Measurements from ENCODE around the gene SLC39A2. TPM values are rescaled to one million over a fixed set of nuclear protein-coding genes. Genes with fewer than 3 reads are reported as not detected.

SLC39A2 gene
- total and polyA plus RNA-seq, 9 of the 15 experiments (the other 6 are each of a cell fraction or from before 2014, with no cell fraction given): 0.06 to 0.09 TPM; not detected in 7

- no peak for TF ChIP-seq ATF1 (CRISPR knock-in tag; IDR thresholded peaks at IDR 0.05)
- TF ChIP-seq ATF1 (tag; IDR thresholded peaks at IDR 0.05): 0 out of 2 replicates have a peak, but pooled peaks have one; percentile 15
- TF ChIP-seq ELF2 (CRISPR knock-in tag; IDR thresholded peaks at IDR 0.05): no peak
- no peak for TF ChIP-seq CBX3 (IDR thresholded peaks at IDR 0.05; ENCODE audit: borderline replicate concordance in 1 of 2, low read length in 2 of 2)
Observed at GRCh38 chr14:20970983-20971704, 27.9 kb upstream of the SLC39A2 start (continued).

- DNase-seq (ENCODE audit: extremely low read depth in 1 of 4, low spot score in 3 of 4) (no peak), ATAC-seq (no peak; the same call in 1 of the 3 replicates), FAIRE-seq (no peak)
- ChIA-PET CTCF (ENCODE audit: low intra/inter-chr PET ratio) (interaction anchor here (0.7 to 1.3 kb wide), 2 partner anchors 25 to 114 kb away, joined by 4 to 22 read pairs; no protein-coding TSS in a partner anchor), POLR2A (interaction anchor here (0.5 to 1.4 kb wide), 6 partner anchors 23 to 290 kb away, joined by 3 to 6 read pairs (median 3); no protein-coding TSS in a partner anchor)
- Histone ChIP-seq H3K4me1 (replicated peaks in 1 of 2; ENCODE audit: control insufficient read depth in 2 of 2, insufficient read depth in 2 of 2, low read length in 2 of 2) (peaks cover 0 to 10% of the 10 kb centered on the region in 2 experiments; a peak in 3 of 5 replicates), H3K27ac (ENCODE audit: extremely low read depth, low read depth, low read length) (no peak overlapping the region), H3K79me2 (ENCODE audit: control insufficient read depth, insufficient read depth, low read length) (no peaks in the 10 kb centered on the region), H3K36me3 (ENCODE audit: control insufficient read depth, insufficient read depth, low read length) (no peaks in the 10 kb centered on the region), H2AFZ (ENCODE audit: low read depth, low read length) (peak overlapping the region; percentile 94), H3K9me1 (ENCODE audit: control insufficient read depth, insufficient read depth, low read length) (no peaks in the 10 kb centered on the region), H3K9me3 (replicated peaks; ENCODE audit: control insufficient read depth, insufficient read depth, low read depth, low read length) (no peaks in the 10 kb centered on the region), H4K20me1 (replicated peaks; ENCODE audit: control insufficient read depth, insufficient read depth, low read length) (no peaks in the 10 kb centered on the region), H3K4me3 (peak overlapping the region; percentile 48; the same call in 1 of the 2 replicates), H3K27me3 (ENCODE audit: control insufficient read depth in 2 of 2, insufficient read depth in 2 of 2, low read length in 2 of 2) (no peaks in the 10 kb centered on the region; a peak in 2 of 5 replicates), H3K4me2 (ENCODE audit: insufficient read depth, low read length) (peak overlapping the region; percentile 91), H3K9ac (ENCODE audit: insufficient read depth in 1 of 2, low read depth in 2 of 2, low read length in 2 of 2) (no peak overlapping the region)
- 11% methylated on average over 6 of the region's 8 CpGs for WGBS (ENCODE audit: insufficient coverage, low coverage, missing lambda C conversion rate)
- no TSS peak for BruUV-seq (replicated peaks)
- intact Hi-C loops (cut with micrococcal nuclease): loop anchor here (1.0 to 5.0 kb wide), 3 partner anchors 99 to 275 kb away; no protein-coding TSS in a partner anchor
- in situ Hi-C loops (cut with MboI): loop anchor here (25.0 kb wide), 1 partner anchor 259 kb away; no protein-coding TSS in a partner anchor
- TF ChIP-seq ZNF184 (CRISPR knock-in tag; IDR thresholded peaks at IDR 0.05): no peak
- no peak for TF ChIP-seq USF1 (CRISPR knock-in tag; IDR thresholded peaks at IDR 0.05)
- no peak for TF ChIP-seq ZNF76 (CRISPR knock-in tag; IDR thresholded peaks at IDR 0.05; ENCODE audit: borderline replicate concordance)
- TF ChIP-seq ELK1 (CRISPR knock-in tag; IDR thresholded peaks at IDR 0.05): no peak
- no peak for TF ChIP-seq ZNF277 (CRISPR knock-in tag; IDR thresholded peaks at IDR 0.05; ENCODE audit: borderline replicate concordance)
- no peak for TF ChIP-seq GATAD2A (IDR thresholded peaks at IDR 0.05)
- TF ChIP-seq TEAD2 (tag; IDR thresholded peaks at IDR 0.05): no peak
- no peak for TF ChIP-seq ZNF12 (CRISPR knock-in tag; IDR thresholded peaks at IDR 0.05)
- no peak for TF ChIP-seq ZNF23 (CRISPR knock-in tag; IDR thresholded peaks at IDR 0.05)
- no peak for TF ChIP-seq POLR2B (IDR thresholded peaks at IDR 0.05; ENCODE audit: low read depth, partially characterized antibody)
- no peak for TF ChIP-seq HLTF (IDR thresholded peaks at IDR 0.05)
- no peak for TF ChIP-seq HDAC1 (IDR thresholded peaks at IDR 0.05)
- TF ChIP-seq MYNN (IDR thresholded peaks at IDR 0.05): no peak
- no peak for TF ChIP-seq MYNN (CRISPR knock-in tag; IDR thresholded peaks at IDR 0.05)
- TF ChIP-seq ZNF79 (CRISPR knock-in tag; IDR thresholded peaks at IDR 0.05; ENCODE audit: low read depth): no peak
Observed at GRCh38 chr14:20971705-20972021, 27.4 kb upstream of the SLC39A2 start.

Data from K562 (cell line).